K562 (cell line): ENCODE data around the gene CACNA2D4. TPM values are rescaled to one million over a fixed set of nuclear protein-coding genes. Genes with fewer than 3 reads are reported as not detected.

ENCODE experiments used
- ATAC-seq: fragments of 200-7000 bp; cut with Tn5 transposase; 3 replicates; pipeline ENCODE4 v1.9.1; 2020; ENCODE audit warnings: moderate library complexity
- BruUV-seq: library from RNA; stranded (reverse); fragments of 400-500 nt; replicated peaks from 2 replicates; lab custom pipeline; 2021; lab: Mats Ljungman, UMichigan
- CTCF ChIA-PET: fragments of 300-600 bp; formaldehyde crosslinking; extraction: SDS; loops from one replicate; lab custom pipeline; 2021; ENCODE audit warnings: low intra/inter-chr PET ratio; lab: Yijun Ruan, JAX
- POLR2A ChIA-PET: fragments of 300-600, 350-650 bp; sonication (Branson Sonifier 250); formaldehyde crosslinking; extraction: SDS; loops from one replicate; lab custom pipeline; 2021; ENCODE audit warnings: antibody characterized with exemption, inconsistent platforms; lab: Yijun Ruan, JAX
- DNase-seq, 4 experiments: peaks; one replicate each; pipeline versions ENCODE4 v3.0.0 to v3.0.0-alpha.2; 2011 to 2018; ENCODE audit warnings: low spot score in 3 of 4, mixed read lengths in 3 of 4; ENCODE audit errors: extremely low read depth in 1 of 4
- FAIRE-seq: peaks from 2 replicates; lab custom pipeline; 2011; peaks lifted over from hg19 to GRCh38; lab: Jason Lieb, UNC
- H2AFZ ChIP-seq: 2 replicates; pipeline ENCODE4 v1.6.0; 2011; ENCODE audit warnings: low read depth, low read length, control low read depth, inconsistent platforms
- H3K27ac ChIP-seq: fragments of 200-600 bp; 3 replicates; pipeline ENCODE4 v1.8.0; 2011; ENCODE audit warnings: low read depth, mild to moderate bottlenecking, control low read depth, inconsistent platforms, low read length, moderate library complexity, mixed read lengths; ENCODE audit errors: extremely low read depth
- H3K27me3 ChIP-seq, 2 experiments: fragments of 300-600 bp in 1 of 2; 2 replicates in 1 of 2; 3 replicates in 1 of 2; pipeline versions ENCODE4 v1.6.0 to v1.8.0; 2011; ENCODE audit warnings: inconsistent platforms in 2 of 2, low read length in 2 of 2, mild to moderate bottlenecking in 1 of 2, mixed read lengths in 1 of 2, moderate library complexity in 1 of 2; ENCODE audit not compliant: control insufficient read depth in 2 of 2, insufficient read depth in 2 of 2
- H3K36me3 ChIP-seq: fragments of 300-600 bp; 3 replicates; pipeline ENCODE4 v1.8.0; 2011; ENCODE audit warnings: mild to moderate bottlenecking, low read length, inconsistent platforms; ENCODE audit not compliant: control insufficient read depth, insufficient read depth
- H3K4me1 ChIP-seq, 2 experiments: fragments of 200-600 bp in 1 of 2; replicated peaks in 1 of 2; 2 replicates in 1 of 2; 3 replicates in 1 of 2; pipeline versions ENCODE4 v1.5.1 to v1.8.0; 2011; ENCODE audit warnings: inconsistent platforms in 2 of 2, low read length in 2 of 2, mild to moderate bottlenecking in 1 of 2, mixed read lengths in 1 of 2, moderate library complexity in 1 of 2; ENCODE audit not compliant: control insufficient read depth in 2 of 2, insufficient read depth in 2 of 2
- H3K4me2 ChIP-seq: 2 replicates; pipeline ENCODE4 v1.6.1; 2011; ENCODE audit warnings: low read length, control low read depth, inconsistent platforms, mixed read lengths; ENCODE audit not compliant: insufficient read depth
- H3K4me3 ChIP-seq: fragments of 200-600 bp; sonication (generic), shearing (Covaris generic); 2 replicates; pipeline ENCODE4 v1.5.1; 2016; ENCODE audit warnings: control low read depth, inconsistent platforms
- H3K79me2 ChIP-seq: fragments of 200-600 bp; 3 replicates; pipeline ENCODE4 v1.8.0; 2011; ENCODE audit warnings: low read length, inconsistent platforms; ENCODE audit not compliant: control insufficient read depth, insufficient read depth
- H3K9ac ChIP-seq, 2 experiments: 2 replicates each; pipeline versions ENCODE4 v1.6.0 to v1.6.1; 2011; ENCODE audit warnings: low read depth in 2 of 2, low read length in 2 of 2, control low read depth in 1 of 2, inconsistent platforms in 1 of 2, mild to moderate bottlenecking in 1 of 2, mixed read lengths in 1 of 2; ENCODE audit not compliant: insufficient read depth in 1 of 2
- H3K9me1 ChIP-seq: one replicate; pipeline ENCODE4 v1.6.0; 2011; ENCODE audit warnings: inconsistent platforms, mild to moderate bottlenecking, low read length, moderate library complexity; ENCODE audit not compliant: control insufficient read depth, insufficient read depth
- H3K9me3 ChIP-seq: replicated peaks from 2 replicates; pipeline ENCODE4 v1.5.1; 2011; ENCODE audit warnings: low read depth, low read length, inconsistent platforms; ENCODE audit not compliant: control insufficient read depth, insufficient read depth
- H4K20me1 ChIP-seq: replicated peaks from 2 replicates; pipeline ENCODE4 v1.6.1; 2011; ENCODE audit warnings: low read length, inconsistent platforms, mixed read lengths; ENCODE audit not compliant: control insufficient read depth, insufficient read depth
- ZNF263 ChIP-seq: sonication (generic); formaldehyde crosslinking; IDR thresholded peaks from 2 replicates; pipeline ENCODE4 v1.8.0; 2022; ENCODE audit warnings: mild to moderate bottlenecking, missing genetic modification reagents, borderline replicate concordance
- WGBS: fragments of 100-300 bp; shearing (Covaris generic); methylation state at CpG from one replicate; pipeline ENCODE4 v1.1.6; 2016; ENCODE audit warnings: low coverage, mixed read lengths; ENCODE audit not compliant: insufficient coverage; ENCODE audit errors: missing lambda C conversion rate; 5-methylcytosine and 5-hydroxymethylcytosine counted together
- in situ Hi-C: fragments of 300-500 bp; cut with MboI; formaldehyde crosslinking; loops from 4 replicates; pipeline ENCODE4 v1.15.0; 2018; ENCODE audit warnings: inconsistent platforms, mixed read lengths
- intact Hi-C: fragments of 100-400 bp; cut with micrococcal nuclease; formaldehyde crosslinking; loops from 2 replicates; pipeline ENCODE4 v1.14.2; 2022
- polyA plus RNA-seq, 8 experiments: library from polyadenylated mRNA; depleted of rRNA in 4 of 8; stranded (reverse) in 5 of 8; unstranded in 3 of 8; fragments of >200 nt; fragmentation: Nextera tagmentation in 2 of 8; fragmentation: Illumina TruSeq in 1 of 8; extraction: Ambion mirVana in 2 of 8; extraction: Trizol in 1 of 8; gene quantifications; 2 replicates each; pipeline versions ENCODE4 v1.2.1 to v1.2.3, GENCODE V29; 2011 to 2014; ENCODE audit warnings: inconsistent platforms in 1 of 8, missing spikeins in 1 of 8
- total RNA-seq, 7 experiments: library from RNA; depleted of rRNA in 6 of 7; stranded (reverse); fragments of >200 nt in 6 of 7; fragmentation: Illumina TruSeq in 2 of 7; extraction: Trizol in 2 of 7; gene quantifications; 2 replicates each; pipeline versions ENCODE4 v1.2.1 to v1.2.3, GENCODE V29; 2011 to 2021; ENCODE audit warnings: low replicate concordance in 1 of 7
- TF ChIP-seq, protein P1 (sequence below): fragments of 250-450 bp; sonication (Bioruptor Pico); IDR thresholded peaks from 2 replicates; pipeline ENCODE4 v1.5.0; 2021

The CACNA2D4 gene
- total and polyA plus RNA-seq, 9 of the 15 experiments (the other 6 are each of a cell fraction or from before 2014, with no cell fraction given): 0.04 to 0.69 (median 0.40) TPM; not detected in 3

DNA sequence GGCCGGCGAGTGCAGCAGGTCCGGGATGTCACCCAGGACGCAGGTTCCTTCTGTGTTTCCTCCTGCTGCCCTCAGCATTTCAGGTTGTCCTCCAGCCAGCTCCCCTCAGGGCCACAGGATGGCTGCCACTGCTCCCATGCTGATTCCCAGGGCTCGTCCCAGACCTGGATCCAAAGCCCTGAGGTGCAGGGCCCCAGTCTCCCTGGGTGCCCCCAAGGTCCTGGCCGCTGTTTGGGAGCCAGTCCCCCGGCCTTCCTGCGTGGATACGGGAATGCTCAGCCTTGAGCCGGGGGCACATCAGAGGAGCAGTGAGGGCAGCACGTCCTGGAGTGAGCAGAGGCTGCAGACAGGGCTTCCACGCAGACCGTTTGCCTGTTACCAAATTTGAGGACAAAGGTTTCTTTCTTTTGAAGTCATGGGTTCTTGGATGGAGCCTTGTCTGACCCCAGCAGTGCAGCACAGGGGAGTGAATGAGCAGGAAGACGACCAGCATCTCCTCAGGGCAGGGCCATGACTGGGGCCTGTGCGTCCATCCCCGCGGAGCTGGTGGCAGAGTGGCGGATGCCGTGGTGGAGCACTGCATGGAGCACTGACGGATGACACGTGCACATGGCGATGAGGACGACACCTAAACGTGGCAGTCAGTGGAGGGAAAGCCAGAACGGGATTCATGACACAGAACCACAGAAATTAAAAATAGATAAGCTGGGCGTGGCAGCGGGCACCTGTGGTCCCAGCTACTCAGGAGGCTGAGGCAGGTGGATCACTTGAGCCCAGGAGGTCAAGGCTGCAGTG, 12.5 kb upstream of the CACNA2D4 start:
- CTCF ChIA-PET: no interaction called here

More for the DNA sequence above, 12.5 kb upstream of the CACNA2D4 start:
- Histone ChIP-seq H2AFZ (no peak overlapping the region), H3K4me1 (peaks cover 0 to 18% of the 10 kb centered on the region in 2 experiments; a peak in 1 of 5 replicates), H3K9me1 (no peaks in the 10 kb centered on the region), H3K4me2 (no peak overlapping the region), H3K27ac (no peak overlapping the region), H4K20me1 (no peaks in the 10 kb centered on the region; the same call in 1 of the 2 replicates), H3K4me3 (no peak overlapping the region), H3K27me3 (peaks cover 0 to 51% of the 10 kb centered on the region in 2 experiments; a peak in 2 of 5 replicates), H3K79me2 (no peaks in the 10 kb centered on the region), H3K36me3 (no peaks in the 10 kb centered on the region), H3K9me3 (no peaks in the 10 kb centered on the region), H3K9ac (no peak overlapping the region)
- no peak for ATAC-seq
- DNase-seq: no peak
- POLR2A ChIA-PET: interaction anchor here (0.6 kb wide), 1 partner anchor 120 kb away, joined by 4 read pairs; no protein-coding TSS in a partner anchor
- TF ChIP-seq, protein P1, sequence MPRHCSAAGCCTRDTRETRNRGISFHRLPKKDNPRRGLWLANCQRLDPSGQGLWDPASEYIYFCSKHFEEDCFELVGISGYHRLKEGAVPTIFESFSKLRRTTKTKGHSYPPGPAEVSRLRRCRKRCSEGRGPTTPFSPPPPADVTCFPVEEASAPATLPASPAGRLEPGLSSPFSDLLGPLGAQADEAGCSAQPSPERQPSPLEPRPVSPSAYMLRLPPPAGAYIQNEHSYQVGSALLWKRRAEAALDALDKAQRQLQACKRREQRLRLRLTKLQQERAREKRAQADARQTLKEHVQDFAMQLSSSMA (CRISPR knock-in tag): no peak
- peak; percentile 93 for TF ChIP-seq ZNF263 (CRISPR knock-in tag)
- no peak for FAIRE-seq
- 16% methylated on average over 21 of the region's 27 CpGs for WGBS
- BruUV-seq: no TSS peak
- in situ Hi-C loops: no loop called here
- intact Hi-C loops: no loop called here
